NCI-H128 (cell line): Measurements from ENCODE around the gene DGKI.

Source experiments
- DNase-seq: peaks from one replicate; lab custom pipeline; 2025; ENCODE audit not compliant: unreplicated experiment; lab: John Stamatoyannopoulos, UW

Gene DGKI

DNA sequence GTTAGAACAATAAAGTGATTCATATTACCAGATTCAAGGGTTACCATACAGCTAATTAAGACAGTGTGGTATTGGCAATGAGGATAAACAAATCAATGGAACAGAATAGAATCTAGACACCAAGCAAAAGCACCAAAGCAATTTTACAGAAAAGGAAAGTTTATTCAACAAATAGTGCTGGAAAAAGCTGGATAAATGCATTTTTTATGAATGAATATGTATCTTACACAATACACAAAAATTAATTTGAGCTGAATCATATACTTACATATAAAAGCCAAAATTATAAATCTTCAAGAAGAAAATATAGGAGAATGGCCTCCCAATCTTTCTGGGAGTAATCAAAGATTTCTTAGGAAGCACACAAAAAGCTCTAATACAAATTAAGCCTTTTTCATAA lies 282.8 kb downstream of the DGKI start:
- DNase-seq, result no peak

DNA sequence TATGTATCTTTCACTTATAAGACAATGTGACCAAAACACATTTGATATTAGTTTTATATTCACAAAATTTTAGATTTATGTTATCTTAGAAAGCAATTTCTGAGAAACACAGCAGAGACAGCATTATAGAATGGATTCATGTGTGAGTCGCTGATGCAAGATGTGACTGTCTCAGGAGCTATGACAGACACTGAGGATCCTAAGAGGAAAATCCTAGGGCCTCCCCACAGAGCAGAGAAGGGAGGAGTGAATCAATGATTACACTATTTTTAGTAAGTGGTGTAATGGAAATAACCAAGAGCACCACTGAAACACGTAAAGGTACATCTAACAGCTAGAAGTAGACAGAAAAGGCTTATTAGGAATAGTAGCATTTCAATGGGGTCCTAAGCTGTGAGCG lies 299.3 kb downstream of the DGKI start:
- no peak for DNase-seq

DNA sequence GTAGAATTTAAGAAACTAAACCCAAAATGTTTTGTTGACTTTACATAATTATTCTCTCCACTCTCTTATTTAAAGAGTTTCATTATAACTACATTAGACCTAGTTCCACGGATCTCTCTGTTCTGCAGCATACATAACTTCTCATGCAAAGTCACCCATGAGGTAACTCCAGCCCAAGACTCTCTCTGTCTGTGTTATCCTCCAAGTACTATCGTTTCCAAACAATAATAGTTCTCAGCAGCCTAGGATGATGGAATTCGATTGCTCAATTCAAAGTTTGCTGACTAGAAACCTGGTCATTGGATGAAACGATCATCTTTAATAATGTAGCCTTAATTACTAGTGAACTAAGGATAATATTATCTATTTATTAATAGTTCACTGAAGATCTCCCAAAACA lies 300.1 kb downstream of the DGKI start:
- DNase-seq, result no peak

DNA sequence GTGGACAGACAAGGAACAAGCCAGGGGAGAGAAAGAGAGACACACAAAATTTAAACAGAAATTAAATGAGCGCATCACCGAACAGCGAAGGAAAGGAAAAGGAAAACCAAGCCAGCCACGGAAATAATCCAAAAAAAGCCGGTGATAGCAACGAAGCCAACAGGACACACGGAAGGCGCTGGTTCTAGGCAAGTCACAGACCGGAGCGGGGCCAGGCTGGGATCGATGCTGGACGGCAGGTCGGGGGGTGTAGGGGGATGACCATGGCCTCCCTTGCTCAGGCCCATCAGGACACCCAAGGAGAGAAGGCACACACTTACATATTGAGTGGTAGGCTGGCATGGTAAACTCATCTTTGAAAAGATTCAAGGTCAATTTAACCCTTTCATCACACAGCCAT lies 300.8 kb downstream of the DGKI start:
- no peak for DNase-seq

DNA sequence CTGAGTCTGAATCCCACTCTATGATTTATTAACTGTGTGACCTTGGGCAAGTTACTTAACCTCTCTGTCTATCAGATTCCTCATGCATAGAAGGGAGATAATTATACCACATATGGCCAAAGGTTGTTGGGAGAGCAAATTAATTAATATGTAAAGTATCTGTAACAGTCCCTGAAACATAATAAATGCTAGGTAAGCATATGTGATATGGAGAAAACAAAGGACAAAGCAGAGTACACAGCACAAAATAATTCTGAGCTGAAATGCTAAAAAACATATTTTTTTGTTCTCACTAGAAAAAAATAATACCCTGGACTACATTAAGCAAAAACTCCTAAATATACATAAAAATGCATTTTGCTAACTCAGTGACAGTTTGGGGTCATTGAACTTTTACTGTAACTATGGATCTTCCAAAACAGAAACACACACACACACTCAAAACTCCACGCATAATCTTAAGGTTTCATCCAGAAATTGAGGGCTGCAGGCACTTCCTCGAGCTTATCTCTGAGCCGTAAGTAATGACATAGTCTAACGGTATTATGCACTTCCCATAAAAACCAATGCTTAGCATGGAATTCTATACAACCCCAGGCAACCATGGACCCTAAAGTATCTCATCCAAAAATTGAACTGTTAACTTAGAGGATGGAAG lies 301.6 kb downstream of the DGKI start:
- DNase-seq, result no peak

DNA sequence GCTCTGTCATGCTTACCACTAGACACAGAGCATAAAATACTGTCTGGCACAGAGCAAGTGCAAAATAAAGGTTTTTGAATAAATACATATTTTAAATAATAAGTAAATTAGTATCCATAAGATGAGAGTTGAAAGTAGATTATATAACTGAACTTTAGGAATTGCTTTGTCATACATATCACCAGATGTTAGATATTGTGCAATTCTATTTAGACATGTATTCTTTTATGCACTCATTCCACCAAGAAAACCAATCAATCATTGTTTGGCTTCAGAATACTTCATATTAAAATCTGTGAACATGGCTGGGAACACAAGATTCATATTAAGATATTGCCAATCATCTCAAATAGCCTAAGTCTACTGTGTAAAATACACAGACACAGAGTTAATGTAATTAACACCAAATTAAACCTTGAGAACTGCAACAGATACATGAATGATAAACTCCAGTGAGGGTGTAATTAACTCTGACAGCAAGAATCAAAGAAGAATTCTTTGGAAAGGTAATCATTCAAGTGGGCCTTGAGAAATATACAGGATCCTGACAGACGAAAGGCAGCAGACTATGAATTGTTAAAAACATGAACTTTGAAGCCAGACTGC lies 302.2 kb downstream of the DGKI start:
- DNase-seq, result no peak

DNA sequence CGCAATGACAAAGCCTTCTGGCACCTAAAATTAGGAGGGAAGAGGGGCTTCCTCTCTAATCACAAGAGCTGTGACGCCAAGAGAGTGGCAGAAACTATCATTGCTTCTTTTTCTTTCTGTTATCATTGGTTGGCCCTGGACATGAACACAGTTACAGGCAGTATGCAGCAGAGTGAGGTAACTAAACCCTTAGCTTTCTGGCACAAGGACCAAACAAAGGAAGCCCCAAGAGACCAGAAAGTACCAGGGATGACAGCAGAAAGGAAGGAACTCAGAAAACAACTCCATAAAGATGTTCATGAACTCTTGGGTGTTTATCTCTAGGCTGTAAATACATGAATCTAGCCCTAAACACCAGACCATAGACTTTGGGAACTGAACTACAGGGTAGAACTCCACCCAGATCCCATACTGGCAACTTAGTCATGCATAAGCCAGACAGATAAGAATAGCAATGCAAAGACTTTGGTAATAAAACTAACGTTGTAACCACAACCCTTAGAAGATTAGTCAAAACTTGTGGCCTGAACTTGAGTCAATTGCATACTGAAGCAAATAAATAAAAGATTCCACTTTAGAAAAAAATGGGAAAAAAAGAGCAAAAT lies 307.6 kb downstream of the DGKI start:
- no peak for DNase-seq

DNA sequence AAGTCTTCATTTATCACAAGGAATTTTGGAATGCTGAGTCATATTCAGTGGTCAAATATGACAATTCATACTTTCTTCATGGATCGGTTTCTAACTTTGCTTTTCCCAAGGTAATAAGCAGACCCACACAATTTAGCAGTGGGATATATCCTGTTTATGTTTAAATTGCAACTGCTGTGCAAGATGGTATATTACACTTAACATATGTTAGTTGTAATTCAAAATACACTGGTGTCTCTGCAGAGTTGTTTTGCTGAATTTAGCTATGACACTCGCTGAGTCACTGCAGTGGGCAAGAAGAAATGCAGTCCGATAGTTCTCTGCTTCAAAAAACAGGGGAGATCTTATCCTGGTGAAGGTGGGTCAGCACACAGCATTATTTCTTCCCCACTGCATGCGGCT lies 308.4 kb downstream of the DGKI start:
- no peak for DNase-seq

DNA sequence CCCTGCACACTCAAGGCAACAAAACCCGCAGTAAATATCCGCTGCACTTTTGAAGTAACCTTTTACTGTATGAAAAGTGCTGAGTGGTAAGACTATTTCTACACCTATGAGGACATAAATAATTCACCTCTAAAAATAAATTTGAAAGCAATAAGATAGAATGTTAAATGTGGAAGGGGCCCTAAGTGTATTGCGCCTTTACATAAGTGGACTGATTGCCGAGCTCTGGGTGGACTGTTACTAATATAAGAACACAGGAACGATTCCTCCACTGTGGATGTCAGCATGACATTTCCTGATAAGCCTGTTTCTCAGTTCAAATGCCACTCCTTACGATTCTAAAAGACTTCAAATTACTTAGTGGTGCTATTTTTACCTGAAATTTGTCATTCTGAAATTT lies 311.2 kb downstream of the DGKI start:
- DNase-seq, result no peak

DNA sequence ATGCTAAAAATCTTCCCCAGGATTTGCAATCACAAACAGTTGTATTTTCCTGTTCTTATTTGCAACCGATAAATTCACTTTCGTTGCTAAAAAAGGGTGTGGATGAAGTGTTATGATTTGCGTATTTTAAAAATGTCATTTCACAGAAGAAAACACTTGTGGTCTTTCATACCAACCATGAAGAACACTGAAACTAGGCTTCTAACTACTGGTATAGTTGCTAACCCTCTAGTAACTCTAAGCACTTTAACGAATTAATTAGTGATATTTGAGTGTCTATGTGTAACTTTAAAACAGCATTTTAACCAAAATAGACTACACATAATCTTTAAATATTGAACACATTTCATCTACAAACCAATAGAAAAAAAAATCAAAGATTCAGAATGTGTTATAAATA lies 315.1 kb downstream of the DGKI start:
- no peak for DNase-seq

DNA sequence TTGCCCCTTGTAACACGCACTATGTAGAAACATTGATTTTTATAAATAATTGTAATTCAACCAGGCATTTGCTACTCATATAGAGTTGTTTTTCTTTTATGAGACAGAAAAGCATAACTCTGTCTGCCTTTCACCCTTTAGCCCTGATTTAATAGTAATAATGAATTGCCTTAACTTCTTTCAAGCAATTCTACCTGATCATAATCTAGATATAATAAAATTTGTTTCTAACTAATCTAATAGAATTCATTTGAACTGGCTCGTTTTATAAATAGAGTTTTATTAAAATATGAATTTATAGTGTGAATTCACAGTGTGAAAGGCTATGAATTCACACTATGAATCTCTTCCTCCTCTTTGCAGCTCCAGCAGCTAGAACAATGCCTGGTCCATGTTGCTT lies 319.1 kb downstream of the DGKI start:
- no peak for DNase-seq

DNA sequence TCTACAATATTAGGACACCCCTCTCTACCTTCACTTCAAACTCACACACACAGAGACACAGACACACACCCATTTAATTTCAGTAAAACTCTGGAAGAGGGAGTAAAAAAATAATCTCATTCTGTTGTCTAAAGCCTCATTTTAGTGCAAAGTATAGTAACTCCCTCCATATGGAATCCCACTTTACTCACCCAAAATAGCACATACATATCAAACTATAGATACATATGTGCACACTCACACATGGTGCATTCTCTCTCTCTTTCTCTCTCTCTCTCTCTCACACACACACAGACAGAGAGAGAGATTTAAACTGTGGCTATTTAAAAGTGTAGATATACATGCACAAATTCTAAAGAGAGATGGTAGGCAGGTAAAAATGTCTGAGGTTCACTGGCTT lies 323.6 kb downstream of the DGKI start:
- DNase-seq, result no peak

DNA sequence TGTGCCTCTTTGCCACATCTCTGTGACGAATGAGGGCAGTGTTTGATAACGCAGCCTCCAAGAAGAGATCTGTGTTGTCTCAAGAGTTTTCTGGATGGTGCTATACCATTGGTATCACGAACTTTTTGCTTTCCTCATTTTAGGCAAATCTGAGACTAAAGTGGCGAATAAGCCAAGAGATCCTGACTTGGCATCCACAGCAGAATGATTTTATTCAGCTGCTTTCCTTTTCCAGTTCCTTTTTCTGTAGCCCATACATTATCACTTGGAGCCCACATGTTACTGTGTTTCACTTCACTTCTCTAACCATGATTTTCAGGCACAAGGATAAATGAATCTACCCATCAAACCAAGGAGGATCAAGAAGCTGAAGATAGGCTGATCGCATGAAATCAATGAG lies 325.3 kb downstream of the DGKI start:
- no peak for DNase-seq

DNA sequence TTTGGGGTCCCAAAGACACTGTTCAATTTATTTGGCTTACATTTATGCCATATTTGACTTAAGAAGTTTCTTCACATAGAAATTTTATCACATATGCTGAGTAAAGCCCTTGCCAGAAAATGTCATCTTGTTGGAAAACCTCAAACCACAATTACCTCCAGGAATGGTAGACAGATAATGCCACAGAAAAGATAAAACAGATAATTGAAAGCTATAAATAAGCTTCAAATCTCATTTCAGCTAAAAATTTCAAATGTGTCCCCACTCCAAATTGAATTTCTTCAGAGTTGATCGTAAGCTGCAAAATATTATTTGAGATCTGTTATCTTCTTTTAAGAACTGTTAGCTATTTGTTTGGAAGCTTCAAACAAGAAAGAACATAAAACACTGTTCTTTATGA lies 326.8 kb downstream of the DGKI start:
- DNase-seq, result no peak

DNA sequence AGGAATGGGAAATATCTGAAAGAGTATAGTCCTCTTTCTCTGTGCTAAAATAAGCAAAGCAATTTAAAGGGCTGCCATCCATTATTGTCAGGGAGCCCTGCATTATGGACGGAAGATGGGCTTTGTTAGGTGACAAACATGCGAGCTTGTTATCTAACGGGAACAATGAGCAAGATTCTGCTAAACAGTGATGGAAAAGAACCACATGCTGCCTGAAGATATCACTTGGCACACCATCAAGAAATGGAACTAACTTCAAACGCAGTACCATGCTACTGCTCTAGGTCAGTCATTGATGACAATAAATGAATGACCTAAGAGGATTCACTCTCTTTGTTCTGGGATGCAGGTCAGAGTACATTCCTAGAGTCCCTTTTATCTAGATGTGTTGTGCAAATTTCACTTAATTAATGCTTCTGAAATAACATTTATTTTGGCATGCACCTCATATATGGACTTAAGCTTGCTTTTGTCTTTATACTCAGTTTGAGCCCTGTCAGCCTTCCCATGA lies 327.5 kb downstream of the DGKI start:
- DNase-seq, result no peak

DNA sequence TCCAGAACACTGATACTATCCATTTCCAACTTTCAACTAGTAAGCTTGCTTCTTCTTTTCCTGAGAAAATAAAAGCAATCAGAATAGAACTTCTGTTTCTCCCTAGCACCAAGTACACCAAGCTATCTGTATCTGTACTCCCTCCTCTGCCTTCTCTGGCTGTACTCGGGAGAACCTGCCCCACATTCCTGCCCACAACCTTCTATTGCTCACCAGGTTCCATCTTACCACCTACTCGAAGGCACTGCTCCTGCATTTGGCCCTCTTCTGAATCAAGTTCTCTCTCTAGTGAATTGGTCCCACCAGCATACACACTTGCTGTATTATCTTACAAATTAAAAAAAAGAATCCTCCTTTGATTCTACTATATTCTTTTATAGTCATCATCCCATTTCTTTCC lies 333.7 kb downstream of the DGKI start:
- DNase-seq, result no peak

DNA sequence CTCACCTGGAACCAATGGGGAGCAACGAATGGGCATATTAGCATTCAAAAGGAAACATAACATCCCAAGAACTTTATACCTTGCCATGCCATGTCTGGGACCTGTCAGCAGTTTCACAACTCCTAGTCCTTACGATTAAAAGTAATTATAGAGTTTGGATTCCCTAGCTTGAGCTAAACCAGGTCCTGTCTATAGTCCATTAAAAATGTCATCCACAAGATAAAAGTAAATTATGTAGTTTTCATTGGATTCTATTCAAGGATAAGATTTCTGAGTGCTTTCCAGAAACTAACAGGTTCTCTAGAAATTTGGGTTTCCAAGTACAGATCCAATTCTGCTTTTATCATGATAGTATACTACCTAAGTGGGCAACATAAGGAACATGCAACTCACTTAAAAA lies 339.7 kb downstream of the DGKI start:
- DNase-seq, result no peak

DNA sequence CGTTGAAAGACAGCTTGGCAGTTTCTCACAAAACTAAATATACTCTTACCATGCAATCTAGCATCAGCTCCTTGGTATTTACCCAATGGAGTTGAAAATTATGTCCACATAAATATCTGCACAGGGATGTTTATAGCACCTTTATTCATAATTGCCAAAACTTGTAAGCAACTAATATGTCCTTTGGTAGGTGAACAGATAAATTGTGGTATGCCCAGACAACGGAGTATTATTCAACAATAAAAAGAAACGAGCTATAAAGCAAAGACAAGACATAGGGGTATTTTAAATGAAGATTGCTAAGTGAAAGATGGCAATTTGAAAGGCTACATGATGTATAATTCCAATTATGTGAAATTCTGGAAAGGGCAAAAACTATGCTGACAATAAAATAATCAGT lies 340.7 kb downstream of the DGKI start:
- no peak for DNase-seq

DNA sequence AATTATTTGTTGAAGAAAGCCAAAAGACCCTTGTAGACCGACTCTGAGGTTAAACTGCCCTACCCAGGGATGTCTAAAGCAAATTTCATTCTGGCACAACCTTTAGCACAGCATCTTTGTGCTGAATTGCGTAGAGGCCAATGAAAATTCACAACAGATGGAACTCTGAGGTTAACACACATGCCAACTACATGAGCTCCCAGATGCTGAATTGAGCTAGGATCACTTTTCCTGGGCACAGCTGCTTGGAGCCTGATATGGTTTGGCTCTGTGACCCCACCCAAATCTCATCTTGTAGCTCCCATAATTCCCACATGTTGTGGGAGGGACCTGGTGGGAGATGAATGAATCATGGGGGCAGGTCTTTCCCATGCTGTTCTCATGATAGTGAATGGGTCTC lies 345.2 kb downstream of the DGKI start:
- no peak for DNase-seq

DNA sequence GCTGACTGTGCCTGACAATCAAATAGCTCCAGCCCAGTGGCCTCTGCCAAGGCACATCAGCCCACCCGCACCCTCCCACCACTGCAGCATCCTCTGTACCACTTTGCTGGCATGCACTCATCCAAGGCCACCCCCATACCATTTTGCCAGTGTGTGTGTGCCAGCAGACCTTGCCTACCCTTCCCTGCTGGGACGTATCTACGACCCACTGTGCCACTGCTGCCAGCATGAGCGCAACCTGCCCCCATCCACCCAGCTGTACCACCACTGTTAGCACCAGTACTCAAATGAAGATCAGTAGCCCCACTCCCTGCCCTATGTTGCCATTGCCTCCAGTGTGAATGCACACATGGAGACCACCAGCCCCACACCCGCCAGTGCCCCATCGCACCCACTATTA lies 353.9 kb downstream of the DGKI start:
- DNase-seq, result no peak

DNA sequence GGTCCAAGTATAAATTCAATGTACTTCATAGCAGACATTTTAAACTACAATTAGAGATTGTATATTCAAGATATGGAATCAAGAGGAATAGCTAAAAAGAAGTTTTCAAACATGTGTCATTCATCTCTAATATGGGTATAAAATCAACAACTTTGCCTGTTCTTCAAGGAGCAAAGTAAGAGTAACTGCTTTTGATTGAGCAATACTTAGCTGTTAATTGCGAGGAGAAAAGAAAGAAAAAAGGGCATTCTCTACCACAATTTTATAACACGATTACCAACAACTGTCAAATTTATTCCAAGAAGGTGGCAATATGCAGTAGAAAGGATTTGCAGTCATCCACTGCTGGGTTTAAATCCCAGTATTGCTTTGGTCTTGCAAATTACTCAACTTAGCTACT lies 356.9 kb downstream of the DGKI start:
- DNase-seq, result no peak

DNA sequence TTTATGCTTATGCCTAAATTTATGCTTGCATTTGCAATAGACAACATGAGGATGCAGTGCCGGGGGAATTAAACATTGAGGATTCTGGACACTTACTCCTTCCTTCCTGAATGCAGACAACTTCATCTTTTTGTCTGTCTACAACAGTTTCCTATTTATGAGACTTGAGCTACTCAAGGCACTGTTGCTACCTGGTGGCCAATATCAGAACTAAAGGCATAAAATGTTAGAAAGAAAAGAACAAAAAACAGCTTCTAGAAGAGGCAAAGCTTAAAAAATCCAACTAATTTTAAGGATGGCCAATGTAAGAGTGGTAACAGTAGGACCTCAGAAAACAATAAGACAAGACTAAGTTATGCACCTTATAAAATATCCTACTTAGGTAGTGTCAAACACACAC lies 358.7 kb downstream of the DGKI start:
- no peak for DNase-seq

DNA sequence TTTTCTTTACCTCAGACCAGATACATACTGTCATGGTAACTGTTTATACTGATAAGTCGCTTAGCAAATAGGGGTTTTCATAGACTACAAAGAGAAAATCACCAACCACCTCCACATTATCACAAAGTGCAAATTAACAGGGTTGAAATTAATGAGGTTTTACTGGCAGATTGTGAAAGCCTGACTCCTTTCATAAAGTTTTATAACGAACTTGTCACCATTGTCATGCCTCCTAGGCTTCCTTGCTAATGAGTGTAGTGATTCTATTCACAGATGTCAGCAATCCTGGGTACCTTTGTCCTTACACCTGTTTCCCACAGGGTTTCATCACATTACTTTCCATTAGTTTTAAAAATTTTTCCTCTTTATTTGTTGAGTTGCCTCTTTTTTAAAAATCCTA lies 361.0 kb downstream of the DGKI start:
- no peak for DNase-seq
